SU-DHL-6 (cell line): ENCODE measurements around the gene WDR64.

ENCODE experiments used
- CTCF ChIP-seq: fragments of 200-600 bp; sonication (generic); IDR thresholded peaks from one replicate; pipeline ENCODE4 v1.5.1; 2017; ENCODE audit warnings: antibody characterized with exemption, mild to moderate bottlenecking, low read length, moderate library complexity; ENCODE audit not compliant: insufficient read depth, poor library complexity, severe bottlenecking
- EZH2phosphoT487 ChIP-seq: fragments of 200-600 bp; sonication (generic), shearing (Covaris generic); conservative IDR thresholded peaks from 2 replicates; pipeline ENCODE4 v1.6.1; 2018; ENCODE audit warnings: mild to moderate bottlenecking, antibody characterized with exemption, low read length, moderate library complexity, mixed read lengths

GRCh38 chr1:241611736-241612135 is 40.3 kb upstream of the WDR64 start:
- no peak for TF ChIP-seq CTCF
- TF ChIP-seq EZH2phosphoT487, result no peak
